GM12891 (cell line): Measurements from ENCODE around the gene THBS1.

ENCODE experiments used
- PAX5 ChIP-seq: IDR thresholded peaks from 2 replicates; pipeline ENCODE4 v1.6.1; 2011; ENCODE audit warnings: low read length, moderate library complexity, mild to moderate bottlenecking; ENCODE audit not compliant: insufficient read depth, severe bottlenecking
- POLR2A ChIP-seq: IDR thresholded peaks from 2 replicates; pipeline ENCODE4 v1.6.1; 2011; ENCODE audit warnings: low read depth, low read length, control low read depth
- POLR2AphosphoS5 ChIP-seq: IDR thresholded peaks from 2 replicates; pipeline ENCODE4 v1.6.1; 2011; ENCODE audit warnings: low read depth, low read length, control low read depth
- SPI1 ChIP-seq: IDR thresholded peaks from 2 replicates; pipeline ENCODE4 v1.6.1; 2011; ENCODE audit warnings: low read depth, low read length, control low read depth
- TAF1 ChIP-seq: IDR thresholded peaks from 2 replicates; pipeline ENCODE4 v1.6.1; 2011; ENCODE audit warnings: low read depth, low read length, control low read depth

- no peak for TF ChIP-seq POLR2A
- no peak for TF ChIP-seq POLR2AphosphoS5
- no peak for TF ChIP-seq TAF1
- TF ChIP-seq SPI1 = no peak
- TF ChIP-seq PAX5 = no peak
These were observed 3.9 kb downstream of the THBS1 start for GRCh38 chr15:39584662-39585388.
